Measurements from ENCODE around the gene RPH3AL. TPM values are rescaled to one million over a fixed set of nuclear protein-coding genes. Genes with fewer than 3 reads are reported as not detected.

Gene RPH3AL
- total RNA-seq, 1 donor from 2014 or later = 44.2 TPM

DNA sequence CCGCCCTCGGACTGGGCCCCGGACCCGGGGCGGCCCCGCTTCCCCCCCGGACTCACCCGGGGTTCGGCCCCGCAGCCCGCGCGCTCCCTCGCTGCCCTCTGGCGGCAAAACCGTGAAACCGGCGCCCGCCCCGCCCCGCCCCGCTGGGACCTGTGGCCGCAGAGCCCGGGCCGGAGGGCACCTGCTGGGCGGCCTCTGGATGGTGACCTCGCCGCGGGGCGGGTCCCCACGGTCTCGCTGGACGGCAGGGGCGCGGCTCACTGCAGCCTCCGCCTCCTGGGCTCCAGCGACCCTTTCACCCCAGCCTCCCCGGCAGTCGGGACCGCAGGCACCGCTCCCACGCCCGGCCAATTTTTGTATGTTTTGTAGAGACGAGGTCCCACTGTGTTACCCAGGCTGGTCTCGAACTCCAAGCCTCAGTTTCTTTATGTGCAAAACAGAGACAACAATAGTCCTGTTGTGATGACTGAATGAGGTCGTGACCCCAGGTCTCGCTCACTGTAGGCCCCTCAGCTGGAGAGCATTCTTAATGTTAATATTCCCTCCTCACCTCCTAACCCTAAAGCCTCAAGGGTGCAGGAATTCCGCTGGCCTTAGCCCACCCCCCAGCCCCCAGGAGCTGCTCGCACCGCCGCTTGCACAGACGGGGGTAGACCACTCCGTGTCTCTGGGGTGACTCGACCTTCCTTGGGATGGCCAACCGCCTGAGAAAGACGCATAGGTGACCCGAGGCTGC is 33.7 kb upstream of the RPH3AL start:
- DNase-seq (ENCODE audit: low spot score in 2 of 2) = peak in 1 of 2 donors; percentile 80
- H3K27ac ChIP-seq = no peak overlapping the region
- H3K36me3 ChIP-seq = no peaks in the 10 kb centered on the region
- peak overlapping the region; percentile 60 to 76 for H3K4me3 ChIP-seq
- intact Hi-C loops (cut with DNase I) = loop anchor here (5.0 kb wide), 1 partner anchor 244 kb away; a partner anchor contains a TSS
- H3K27me3 ChIP-seq = no peaks in the 10 kb centered on the region
- no peaks in the 10 kb centered on the region for H3K9me3 ChIP-seq
- TF ChIP-seq, protein P1, sequence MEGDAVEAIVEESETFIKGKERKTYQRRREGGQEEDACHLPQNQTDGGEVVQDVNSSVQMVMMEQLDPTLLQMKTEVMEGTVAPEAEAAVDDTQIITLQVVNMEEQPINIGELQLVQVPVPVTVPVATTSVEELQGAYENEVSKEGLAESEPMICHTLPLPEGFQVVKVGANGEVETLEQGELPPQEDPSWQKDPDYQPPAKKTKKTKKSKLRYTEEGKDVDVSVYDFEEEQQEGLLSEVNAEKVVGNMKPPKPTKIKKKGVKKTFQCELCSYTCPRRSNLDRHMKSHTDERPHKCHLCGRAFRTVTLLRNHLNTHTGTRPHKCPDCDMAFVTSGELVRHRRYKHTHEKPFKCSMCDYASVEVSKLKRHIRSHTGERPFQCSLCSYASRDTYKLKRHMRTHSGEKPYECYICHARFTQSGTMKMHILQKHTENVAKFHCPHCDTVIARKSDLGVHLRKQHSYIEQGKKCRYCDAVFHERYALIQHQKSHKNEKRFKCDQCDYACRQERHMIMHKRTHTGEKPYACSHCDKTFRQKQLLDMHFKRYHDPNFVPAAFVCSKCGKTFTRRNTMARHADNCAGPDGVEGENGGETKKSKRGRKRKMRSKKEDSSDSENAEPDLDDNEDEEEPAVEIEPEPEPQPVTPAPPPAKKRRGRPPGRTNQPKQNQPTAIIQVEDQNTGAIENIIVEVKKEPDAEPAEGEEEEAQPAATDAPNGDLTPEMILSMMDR (IDR thresholded peaks at IDR 0.05) = peak in 2 of 3 experiments; percentile 58 to 76
- peaks cover 8% of the 10 kb centered on the region in 2 donors for H3K4me1 ChIP-seq

DNA sequence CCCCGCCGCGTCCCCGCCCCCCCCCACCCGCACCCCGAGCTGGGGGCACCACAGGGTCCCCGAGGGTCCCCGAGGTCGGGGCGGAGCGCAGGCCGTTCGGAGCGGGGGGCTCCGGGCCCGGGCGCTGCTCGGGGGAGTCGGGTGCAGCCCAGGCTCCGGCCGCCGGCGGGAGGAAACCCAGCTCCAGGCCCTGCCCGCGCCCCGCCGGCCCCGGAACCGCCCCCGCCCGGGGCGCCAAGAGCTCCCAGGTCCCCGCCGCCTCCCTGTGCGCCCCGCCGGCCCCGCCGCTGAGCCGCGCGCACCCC is 33.2 kb upstream of the RPH3AL start:
- no peak for DNase-seq (ENCODE audit: low spot score in 2 of 2)
- Histone ChIP-seq H3K4me1 (peaks cover 8% of the 10 kb centered on the region in 2 donors), H3K9me3 (no peaks in the 10 kb centered on the region), H3K27me3 (no peaks in the 10 kb centered on the region), H3K36me3 (no peaks in the 10 kb centered on the region), H3K27ac (peak overlapping the region in 1 of 2 donors; percentile 27), H3K4me3 (peak overlapping the region; percentile 60 to 76)
- TF ChIP-seq, protein P1 (IDR thresholded peaks at IDR 0.05) = no peak
- intact Hi-C loops (cut with DNase I) = loop anchor here (5.0 kb wide), 1 partner anchor 243 kb away; a partner anchor contains a TSS

DNA sequence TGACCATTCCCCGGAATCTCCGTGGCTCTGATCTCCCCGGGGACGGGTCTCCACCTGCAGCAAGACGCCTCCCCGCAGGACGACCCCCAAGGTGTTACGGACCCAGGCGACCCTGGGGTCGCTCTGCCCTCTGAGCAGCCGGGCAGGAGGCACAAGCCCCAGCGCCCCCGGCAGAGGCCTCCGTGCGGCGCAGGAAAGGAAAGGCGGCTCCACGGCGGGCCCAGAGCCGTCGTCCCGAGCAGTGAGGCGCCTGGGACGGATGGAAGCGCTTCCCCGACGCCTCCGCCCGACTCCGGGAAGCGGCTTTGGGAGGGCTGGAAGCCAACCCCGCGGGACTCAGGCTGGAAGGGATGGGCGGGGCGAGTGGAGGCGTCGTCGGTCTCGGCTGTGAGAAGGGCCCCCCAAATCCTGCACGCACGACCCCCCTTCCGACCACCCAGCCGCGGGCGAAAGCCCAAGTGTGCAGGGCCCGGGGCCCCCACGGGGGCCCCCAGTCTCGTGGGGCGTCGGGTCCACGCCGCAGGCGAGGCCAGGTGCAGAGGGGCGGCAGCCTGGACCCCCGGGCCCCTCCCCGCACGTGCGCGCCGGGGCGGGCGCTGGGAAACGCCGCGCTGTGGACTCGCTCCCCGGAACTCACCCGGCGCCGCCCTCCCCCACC is 32.7 kb upstream of the RPH3AL start:
- Histone ChIP-seq H3K36me3 (no peaks in the 10 kb centered on the region), H3K9me3 (no peaks in the 10 kb centered on the region), H3K27ac (peak overlapping the region in 1 of 2 donors; percentile 27), H3K4me3 (peak overlapping the region; percentile 60 to 76), H3K4me1 (peaks cover 8% of the 10 kb centered on the region in 2 donors), H3K27me3 (no peaks in the 10 kb centered on the region)
- intact Hi-C loops (cut with DNase I) = loop anchor here (5.0 kb wide), 1 partner anchor 243 kb away; a partner anchor contains a TSS
- DNase-seq (ENCODE audit: low spot score in 2 of 2) = no peak
- TF ChIP-seq, protein P1 (IDR thresholded peaks at IDR 0.05) = no peak

DNA sequence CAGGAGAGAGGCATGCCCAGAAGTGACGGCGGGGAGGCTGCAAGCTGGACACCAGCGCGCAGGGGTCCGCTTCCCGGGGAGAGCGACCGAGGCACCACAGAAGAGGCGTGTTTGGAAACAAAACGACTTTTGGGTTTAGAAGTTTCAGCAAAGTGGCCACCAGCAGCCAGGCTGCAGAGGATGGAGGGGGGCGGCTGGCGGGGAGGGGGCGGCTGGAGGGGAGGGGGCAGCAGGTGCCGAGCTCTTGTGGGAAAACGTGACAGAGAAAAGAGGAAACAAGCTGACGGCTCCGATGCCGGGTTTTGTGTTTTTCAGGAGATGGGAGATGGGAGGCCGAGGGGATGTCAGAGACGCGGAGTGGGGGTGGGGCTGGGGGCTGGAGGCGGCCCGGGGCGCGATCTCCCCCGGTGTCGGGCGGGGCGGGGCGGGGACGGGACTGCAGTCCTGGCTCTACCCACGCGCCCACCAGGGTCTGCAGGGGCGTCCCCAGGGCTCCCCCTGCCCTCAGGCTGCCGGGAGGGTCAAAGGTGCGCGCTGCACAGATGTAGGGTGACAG is 32.1 kb upstream of the RPH3AL start:
- TF ChIP-seq, protein P1 (IDR thresholded peaks at IDR 0.05) = no peak
- H3K4me3 ChIP-seq = peak overlapping the region; percentile 60 to 76
- H3K27ac ChIP-seq = peak overlapping the region in 1 of 2 donors; percentile 27
- H3K36me3 ChIP-seq = no peaks in the 10 kb centered on the region
- H3K27me3 ChIP-seq = no peaks in the 10 kb centered on the region
- H3K4me1 ChIP-seq = peaks cover 8% of the 10 kb centered on the region in 2 donors
- no peak for DNase-seq (ENCODE audit: low spot score in 2 of 2)
- intact Hi-C loops (cut with DNase I) = loop anchor here (5.0 kb wide), 1 partner anchor 242 kb away; a partner anchor contains a TSS
- no peaks in the 10 kb centered on the region for H3K9me3 ChIP-seq

DNA sequence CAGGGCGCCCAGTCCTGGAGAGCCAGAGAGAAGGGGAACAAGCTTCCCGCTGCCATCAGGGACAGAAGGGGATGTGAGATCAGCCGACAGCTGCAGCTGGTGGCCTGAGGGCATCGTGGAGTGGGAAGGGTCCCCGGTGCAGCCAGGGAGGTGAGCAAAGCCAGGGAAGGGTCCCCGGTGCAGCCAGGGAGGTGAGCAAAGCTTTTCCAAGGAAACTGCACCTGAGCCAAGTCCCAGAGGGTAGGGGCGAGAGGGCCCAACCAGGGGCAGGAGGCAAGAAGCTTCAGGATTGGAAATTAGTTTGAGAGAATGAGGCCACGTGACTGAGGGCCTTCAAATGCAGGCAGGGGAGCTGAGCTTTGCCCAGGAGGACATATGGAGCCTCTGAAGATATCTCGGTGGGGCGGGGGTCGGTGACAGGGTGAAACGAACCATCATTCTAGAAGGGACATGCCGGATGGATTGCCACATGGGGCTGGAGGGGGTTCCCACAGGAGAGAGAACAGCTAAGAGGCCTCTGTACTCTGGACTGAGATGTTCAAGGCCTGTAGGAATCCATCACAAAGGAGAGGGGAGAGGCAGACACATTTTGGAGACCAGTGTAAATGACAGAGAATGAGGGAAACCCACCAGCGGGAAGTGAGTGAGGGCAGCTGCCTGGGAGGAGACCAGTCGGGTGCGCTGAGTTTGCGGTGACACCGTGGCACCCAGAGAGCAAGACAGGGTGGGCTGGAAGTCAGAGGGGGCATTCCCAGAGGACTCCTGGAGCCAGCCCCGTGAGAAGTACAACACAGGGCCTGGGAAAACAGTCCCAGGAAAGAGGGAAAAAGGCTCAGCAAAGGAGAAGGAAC is 31.4 kb upstream of the RPH3AL start:
- intact Hi-C loops (cut with DNase I) = no loop called here

More for the DNA sequence above, 31.4 kb upstream of the RPH3AL start:
- peaks cover 8% of the 10 kb centered on the region in 2 donors for H3K4me1 ChIP-seq
- H3K27ac ChIP-seq = no peak overlapping the region
- TF ChIP-seq, protein P1 (IDR thresholded peaks at IDR 0.05) = no peak
- H3K9me3 ChIP-seq = no peaks in the 10 kb centered on the region
- H3K27me3 ChIP-seq = no peaks in the 10 kb centered on the region
- no peak for DNase-seq (ENCODE audit: low spot score in 2 of 2)
- no peaks in the 10 kb centered on the region for H3K36me3 ChIP-seq
- no peak overlapping the region for H3K4me3 ChIP-seq

Data from ascending aorta (tissue), 2 donors.